Loucy (cell line): Measurements from ENCODE around the gene TGM3.

ENCODE experiments used
- H2AFZ ChIP-seq: fragments of 200-600 bp; sonication (generic); 2 replicates; pipeline ENCODE4 v1.6.0; 2016; ENCODE audit warnings: antibody characterized with exemption, mild to moderate bottlenecking, low read length, moderate library complexity
- H3F3A ChIP-seq: fragments of 200-600 bp; 2 replicates; pipeline ENCODE4 v1.6.0; 2016; ENCODE audit warnings: antibody characterized with exemption, low read depth, mild to moderate bottlenecking
- H3K27me3 ChIP-seq: fragments of 200-600 bp; sonication (generic); 2 replicates; pipeline ENCODE4 v1.6.1; 2014; ENCODE audit warnings: low read length, mild to moderate bottlenecking; ENCODE audit not compliant: insufficient read depth, poor library complexity, severe bottlenecking
- H3K36me3 ChIP-seq: fragments of 200-600 bp; sonication (generic); 2 replicates; pipeline ENCODE4 v1.6.1; 2016; ENCODE audit warnings: low read length; ENCODE audit not compliant: insufficient read depth
- H3K4me1 ChIP-seq: fragments of 200-600 bp; sonication (generic); 2 replicates; pipeline ENCODE4 v1.5.1; 2014; ENCODE audit warnings: low read length, mild to moderate bottlenecking; ENCODE audit not compliant: insufficient read depth, poor library complexity, severe bottlenecking
- H3K4me2 ChIP-seq: fragments of 200-600 bp; sonication (generic); 2 replicates; pipeline ENCODE4 v1.6.0; 2014; ENCODE audit warnings: antibody characterized with exemption, low read length, low read depth, mild to moderate bottlenecking; ENCODE audit not compliant: poor library complexity, severe bottlenecking
- H3K4me3 ChIP-seq: fragments of 200-600 bp; sonication (generic); 2 replicates; pipeline ENCODE4 v1.5.1; 2014; ENCODE audit warnings: low read length, mild to moderate bottlenecking, mixed read lengths; ENCODE audit not compliant: poor library complexity, severe bottlenecking
- H3K79me2 ChIP-seq: fragments of 200-600 bp; sonication (generic); 2 replicates; pipeline ENCODE4 v1.6.1; 2014; ENCODE audit warnings: low read length; ENCODE audit not compliant: insufficient read depth
- H3K9ac ChIP-seq: fragments of 200-600 bp; sonication (generic); 2 replicates; pipeline ENCODE4 v1.6.0; 2014; ENCODE audit warnings: mild to moderate bottlenecking, low read depth, low read length, moderate library complexity; ENCODE audit not compliant: poor library complexity, severe bottlenecking
- H3K9me2 ChIP-seq: fragments of 200-600 bp; sonication (generic); replicated peaks from 2 replicates; pipeline ENCODE4 v1.6.1; 2016; ENCODE audit warnings: low read depth, low read length, mixed read lengths
- H3K9me3 ChIP-seq: fragments of 200-600 bp; sonication (generic); 2 replicates; pipeline ENCODE4 v1.6.1; 2014; ENCODE audit warnings: mild to moderate bottlenecking, antibody characterized with exemption, low read length, low read depth; ENCODE audit not compliant: insufficient read depth
- H4K20me1 ChIP-seq: fragments of 200-600 bp; sonication (generic); 2 replicates; pipeline ENCODE4 v1.6.0; 2014; ENCODE audit warnings: antibody characterized with exemption, low read length, mild to moderate bottlenecking; ENCODE audit not compliant: insufficient read depth, poor library complexity, severe bottlenecking
- EZH2phosphoT487 ChIP-seq: fragments of 200-600 bp; IDR thresholded peaks from 2 replicates; pipeline ENCODE4 v1.6.1; 2018; ENCODE audit warnings: antibody characterized with exemption, mild to moderate bottlenecking, moderate library complexity, borderline replicate concordance
- TF ChIP-seq, protein P1 (sequence below): fragments of 200-600 bp; sonication (generic); conservative IDR thresholded peaks from 2 replicates; pipeline ENCODE4 v1.5.1; 2014; ENCODE audit warnings: mild to moderate bottlenecking, antibody characterized with exemption, low read length

The TGM3 gene

DNA sequence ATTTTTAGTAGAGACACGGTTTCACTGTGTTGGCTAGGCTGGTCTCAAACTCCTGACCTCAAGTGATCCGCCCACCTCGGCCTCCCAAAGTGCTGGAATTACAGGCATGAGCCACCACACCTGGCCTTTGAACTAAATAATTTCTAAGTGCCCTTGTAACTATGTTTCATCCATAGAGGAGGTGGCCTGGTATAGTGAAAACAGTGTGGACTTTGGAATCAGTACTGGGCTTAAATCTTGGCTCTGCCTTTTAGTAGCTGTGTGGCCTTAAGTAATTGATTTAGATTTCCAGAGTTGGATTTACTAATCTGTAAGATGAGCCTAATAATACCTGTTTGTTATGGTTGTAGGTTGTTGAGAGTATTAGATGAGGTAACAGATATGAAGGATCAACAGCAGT, 14.2 kb upstream of the TGM3 start:
- no peak overlapping the region for H3K9ac ChIP-seq

DNA sequence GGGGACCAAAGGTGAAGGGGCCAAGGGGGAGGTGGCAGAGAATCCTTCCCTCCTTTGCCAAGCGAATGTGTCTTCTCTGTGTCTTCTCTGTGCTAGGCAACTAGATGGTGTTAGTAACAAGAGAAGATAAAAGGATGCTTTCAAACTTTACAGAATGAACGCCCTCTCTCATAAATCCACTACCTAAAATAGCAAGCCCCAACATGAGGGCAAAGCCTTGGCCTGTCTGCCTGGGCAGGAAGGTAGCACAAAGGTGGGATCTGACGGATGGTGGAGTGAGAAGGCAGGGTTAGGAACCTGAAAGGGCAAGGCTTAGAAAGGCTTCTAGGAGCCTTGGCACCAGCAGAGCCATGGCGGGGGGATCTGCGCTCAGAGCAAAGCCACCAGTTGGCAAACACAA, 13.6 kb upstream of the TGM3 start:
- H3K4me1 ChIP-seq, result no peaks in the 10 kb centered on the region

More for the DNA sequence above, 14.2 kb upstream of the TGM3 start:
- Histone ChIP-seq H2AFZ (no peak overlapping the region), H4K20me1 (no peaks in the 10 kb centered on the region), H3K79me2 (no peaks in the 10 kb centered on the region), H3K4me1 (no peaks in the 10 kb centered on the region), H3K36me3 (no peaks in the 10 kb centered on the region), H3K27me3 (no peaks in the 10 kb centered on the region), H3K4me3 (no peak overlapping the region), H3F3A (no peaks in the 10 kb centered on the region), H3K9me2 (no peaks in the 10 kb centered on the region), H3K4me2 (no peak overlapping the region), H3K9me3 (no peaks in the 10 kb centered on the region)
- TF ChIP-seq, protein P1, sequence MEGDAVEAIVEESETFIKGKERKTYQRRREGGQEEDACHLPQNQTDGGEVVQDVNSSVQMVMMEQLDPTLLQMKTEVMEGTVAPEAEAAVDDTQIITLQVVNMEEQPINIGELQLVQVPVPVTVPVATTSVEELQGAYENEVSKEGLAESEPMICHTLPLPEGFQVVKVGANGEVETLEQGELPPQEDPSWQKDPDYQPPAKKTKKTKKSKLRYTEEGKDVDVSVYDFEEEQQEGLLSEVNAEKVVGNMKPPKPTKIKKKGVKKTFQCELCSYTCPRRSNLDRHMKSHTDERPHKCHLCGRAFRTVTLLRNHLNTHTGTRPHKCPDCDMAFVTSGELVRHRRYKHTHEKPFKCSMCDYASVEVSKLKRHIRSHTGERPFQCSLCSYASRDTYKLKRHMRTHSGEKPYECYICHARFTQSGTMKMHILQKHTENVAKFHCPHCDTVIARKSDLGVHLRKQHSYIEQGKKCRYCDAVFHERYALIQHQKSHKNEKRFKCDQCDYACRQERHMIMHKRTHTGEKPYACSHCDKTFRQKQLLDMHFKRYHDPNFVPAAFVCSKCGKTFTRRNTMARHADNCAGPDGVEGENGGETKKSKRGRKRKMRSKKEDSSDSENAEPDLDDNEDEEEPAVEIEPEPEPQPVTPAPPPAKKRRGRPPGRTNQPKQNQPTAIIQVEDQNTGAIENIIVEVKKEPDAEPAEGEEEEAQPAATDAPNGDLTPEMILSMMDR, result no peak
- TF ChIP-seq EZH2phosphoT487, result no peak

DNA sequence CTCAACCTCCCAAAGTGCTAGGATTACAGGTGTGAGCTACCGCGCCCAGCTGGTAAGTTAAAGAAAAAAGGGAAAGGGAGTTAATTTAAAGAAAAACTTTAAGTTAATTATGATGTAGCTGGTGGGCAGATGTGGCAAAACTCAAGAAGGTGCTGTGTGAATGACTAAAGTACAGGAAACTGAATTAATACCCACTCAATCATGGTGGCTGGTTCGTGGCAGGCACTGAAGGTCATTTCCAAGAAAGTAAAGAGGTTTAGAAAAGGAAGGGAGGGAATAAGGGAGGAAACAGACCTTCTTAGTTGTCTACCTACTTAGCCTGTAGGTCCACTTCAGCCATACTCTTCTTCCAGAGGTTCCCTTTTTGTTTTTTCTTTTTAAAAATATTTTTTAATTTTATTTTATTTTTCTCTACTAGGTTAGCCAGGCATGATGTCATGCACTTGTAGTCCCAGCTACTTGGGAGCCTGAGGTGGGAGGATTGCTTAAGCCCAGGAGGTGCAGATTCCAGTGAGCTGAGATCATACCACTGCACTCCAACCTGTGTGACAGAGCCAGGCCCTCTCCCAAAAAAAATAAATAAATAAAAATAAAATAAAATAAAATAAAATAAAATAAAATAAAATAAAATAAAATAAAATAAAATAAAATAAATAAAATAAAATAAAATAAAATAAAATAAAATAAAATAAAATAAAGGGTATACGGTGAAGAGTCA, 11.9 kb upstream of the TGM3 start:
- Histone ChIP-seq H3K27me3 (no peaks in the 10 kb centered on the region), H3K79me2 (no peaks in the 10 kb centered on the region), H3K9me3 (no peaks in the 10 kb centered on the region), H3K4me1 (no peaks in the 10 kb centered on the region), H3K9ac (no peak overlapping the region), H3K4me3 (no peak overlapping the region), H4K20me1 (no peaks in the 10 kb centered on the region), H3K9me2 (no peaks in the 10 kb centered on the region), H2AFZ (no peak overlapping the region), H3K36me3 (no peaks in the 10 kb centered on the region), H3F3A (no peaks in the 10 kb centered on the region), H3K4me2 (no peak overlapping the region)
- no peak for TF ChIP-seq EZH2phosphoT487

More for the DNA sequence above, 13.6 kb upstream of the TGM3 start:
- Histone ChIP-seq H3K9ac (no peak overlapping the region), H3K4me2 (no peak overlapping the region), H3F3A (no peaks in the 10 kb centered on the region), H3K27me3 (no peaks in the 10 kb centered on the region), H3K79me2 (no peaks in the 10 kb centered on the region), H3K9me3 (no peaks in the 10 kb centered on the region), H3K4me3 (no peak overlapping the region), H3K9me2 (no peaks in the 10 kb centered on the region), H4K20me1 (no peaks in the 10 kb centered on the region), H3K36me3 (no peaks in the 10 kb centered on the region), H2AFZ (no peak overlapping the region)
- TF ChIP-seq, protein P1, result no peak
- TF ChIP-seq EZH2phosphoT487, result no peak

DNA sequence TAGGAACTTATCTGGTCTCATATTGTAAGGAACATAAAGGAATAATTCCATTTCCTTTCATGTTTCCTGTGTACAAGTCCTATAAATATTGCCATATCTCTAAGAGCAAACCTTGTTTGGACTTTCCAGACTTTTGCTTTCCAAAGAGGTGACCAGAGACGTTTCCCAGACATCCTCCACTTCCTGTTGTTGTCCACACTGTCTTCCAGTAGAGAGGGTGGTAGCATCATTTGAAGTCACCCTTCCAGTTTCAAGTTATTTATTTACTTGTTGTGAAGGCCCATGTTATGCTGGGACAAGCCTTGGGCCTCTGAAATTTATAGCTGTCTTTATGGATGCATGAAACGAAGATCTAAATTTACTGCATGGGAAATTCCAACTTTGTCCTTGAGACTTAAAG, 10.6 kb upstream of the TGM3 start:
- H2AFZ ChIP-seq, result no peak overlapping the region
- no peaks in the 10 kb centered on the region for H3K27me3 ChIP-seq
- H3K9ac ChIP-seq, result no peak overlapping the region
- no peak overlapping the region for H3K4me3 ChIP-seq
- H4K20me1 ChIP-seq, result no peaks in the 10 kb centered on the region
- TF ChIP-seq EZH2phosphoT487, result no peak
- TF ChIP-seq, protein P1, result no peak
- no peaks in the 10 kb centered on the region for H3K79me2 ChIP-seq
- H3K4me2 ChIP-seq, result no peak overlapping the region
- H3K9me2 ChIP-seq, result no peaks in the 10 kb centered on the region
- no peaks in the 10 kb centered on the region for H3F3A ChIP-seq
- H3K9me3 ChIP-seq, result no peaks in the 10 kb centered on the region
- H3K36me3 ChIP-seq, result no peaks in the 10 kb centered on the region
- peaks cover 4% of the 10 kb centered on the region for H3K4me1 ChIP-seq
